ENCODE results near the gene CDYL.

The CDYL gene

GRCh38 chr6:4731996-4732395, 44.2 kb upstream of the CDYL start:
- TF ChIP-seq CTCF (IDR thresholded peaks at IDR 0.05; ENCODE audit: low read depth, low read length, poor library complexity, severe bottlenecking): no peak
- no peak for TF ChIP-seq EZH2phosphoT487 (IDR thresholded peaks at IDR 0.05; ENCODE audit: borderline replicate concordance, low read length)
- Histone ChIP-seq H3K9me3 (ENCODE audit: control insufficient read depth, insufficient read depth, low read length) (no peaks in the 10 kb centered on the region), H3K79me2 (ENCODE audit: control insufficient read depth, low read length) (no peaks in the 10 kb centered on the region), H3K4me1 (ENCODE audit: control insufficient read depth, low read length) (no peaks in the 10 kb centered on the region), H3K9me2 (replicated peaks; ENCODE audit: control insufficient read depth, low read length) (no peaks in the 10 kb centered on the region), H3K27ac (ENCODE audit: low read depth, low read length) (no peak overlapping the region), H3K27me3 (ENCODE audit: control insufficient read depth, low read length) (0 out of 2 replicates have a peak, but pooled peaks cover 5% of the 10 kb centered on the region), H3K4me2 (ENCODE audit: low read length) (no peak overlapping the region), H4K20me1 (ENCODE audit: control insufficient read depth, insufficient read depth, low read depth, low read length) (no peaks in the 10 kb centered on the region), H3K4me3 (ENCODE audit: low read length) (no peak overlapping the region), H3K36me3 (ENCODE audit: control insufficient read depth, low read length) (no peaks in the 10 kb centered on the region), H3F3A (ENCODE audit: control insufficient read depth, insufficient read depth) (no peaks in the 10 kb centered on the region)

DNA sequence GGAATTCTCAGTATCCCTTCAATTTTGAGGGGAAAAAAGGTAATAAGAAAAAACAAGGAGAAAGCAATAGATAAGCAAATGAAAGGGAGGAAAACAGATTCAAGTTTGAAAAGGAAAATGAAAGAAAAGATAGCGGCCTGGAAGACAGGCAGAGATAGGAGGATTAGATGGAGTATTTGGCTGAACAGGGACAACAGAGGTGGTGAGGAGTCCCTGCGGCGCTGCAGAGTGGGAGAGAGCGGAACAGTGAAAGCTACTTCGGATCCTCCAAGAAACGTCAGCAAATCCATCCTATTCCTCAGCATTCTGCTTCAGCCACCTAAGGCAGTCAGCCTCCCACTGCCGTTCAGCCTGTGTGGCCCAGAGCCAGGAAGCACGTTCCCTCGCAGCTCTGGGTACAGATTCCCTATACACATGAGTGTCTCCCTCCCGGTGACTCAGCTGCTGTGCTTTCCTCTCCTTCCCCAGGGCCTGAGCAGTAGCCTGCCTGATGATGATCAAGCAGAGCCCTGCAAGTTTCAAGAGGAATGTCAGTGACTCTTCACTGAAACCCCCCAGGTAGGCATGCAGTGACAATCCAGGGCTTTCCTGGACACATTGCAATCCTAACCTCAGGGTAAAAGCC, 43.4 kb upstream of the CDYL start:
- H3K27ac ChIP-seq (ENCODE audit: low read depth, low read length): no peak overlapping the region
- no peak overlapping the region for H3K4me2 ChIP-seq (ENCODE audit: low read length)
- TF ChIP-seq EZH2phosphoT487 (IDR thresholded peaks at IDR 0.05; ENCODE audit: borderline replicate concordance, low read length) (no peak), CTCF (IDR thresholded peaks at IDR 0.05; ENCODE audit: low read depth, low read length, poor library complexity, severe bottlenecking) (no peak)

GRCh38 chr6:4736371-4736873, 39.8 kb upstream of the CDYL start:
- TF ChIP-seq CTCF (IDR thresholded peaks at IDR 0.05; ENCODE audit: low read depth, low read length, poor library complexity, severe bottlenecking): no peak
- Histone ChIP-seq H3K27me3 (ENCODE audit: control insufficient read depth, low read length) (0 out of 2 replicates have a peak, but pooled peaks cover 2% of the 10 kb centered on the region), H4K20me1 (ENCODE audit: control insufficient read depth, insufficient read depth, low read depth, low read length) (no peaks in the 10 kb centered on the region), H3K4me1 (ENCODE audit: control insufficient read depth, low read length) (no peaks in the 10 kb centered on the region), H3F3A (ENCODE audit: control insufficient read depth, insufficient read depth) (no peaks in the 10 kb centered on the region), H3K4me3 (ENCODE audit: low read length) (no peak overlapping the region), H3K27ac (ENCODE audit: low read depth, low read length) (no peak overlapping the region), H3K79me2 (ENCODE audit: control insufficient read depth, low read length) (no peaks in the 10 kb centered on the region), H3K9me3 (ENCODE audit: control insufficient read depth, insufficient read depth, low read length) (no peaks in the 10 kb centered on the region), H3K36me3 (ENCODE audit: control insufficient read depth, low read length) (no peaks in the 10 kb centered on the region), H3K9me2 (replicated peaks; ENCODE audit: control insufficient read depth, low read length) (no peaks in the 10 kb centered on the region), H3K4me2 (ENCODE audit: low read length) (no peak overlapping the region)

More for the DNA sequence above, 43.4 kb upstream of the CDYL start:
- no peaks in the 10 kb centered on the region for H4K20me1 ChIP-seq (ENCODE audit: control insufficient read depth, insufficient read depth, low read depth, low read length)
- H3K4me3 ChIP-seq (ENCODE audit: low read length): no peak overlapping the region
- no peaks in the 10 kb centered on the region for H3F3A ChIP-seq (ENCODE audit: control insufficient read depth, insufficient read depth)
- H3K9me3 ChIP-seq (ENCODE audit: control insufficient read depth, insufficient read depth, low read length): no peaks in the 10 kb centered on the region
- H3K36me3 ChIP-seq (ENCODE audit: control insufficient read depth, low read length): no peaks in the 10 kb centered on the region
- H3K27me3 ChIP-seq (ENCODE audit: control insufficient read depth, low read length): 0 out of 2 replicates have a peak, but pooled peaks cover 5% of the 10 kb centered on the region
- no peaks in the 10 kb centered on the region for H3K4me1 ChIP-seq (ENCODE audit: control insufficient read depth, low read length)
- no peaks in the 10 kb centered on the region for H3K9me2 ChIP-seq (replicated peaks; ENCODE audit: control insufficient read depth, low read length)
- no peaks in the 10 kb centered on the region for H3K79me2 ChIP-seq (ENCODE audit: control insufficient read depth, low read length)

Data from DOHH2 (cell line).